GM21737 (cell line): Measurements from ENCODE around the gene SELE.
"Not testable (repeated sequence)": the region's sequence is repeated elsewhere in the genome, so short reads cannot be mapped to it uniquely, and the experiment has no call there.

Experiments used
- ATAC-seq: cut with Tn5 transposase; IDR thresholded peaks from one replicate; pipeline ENCODE4 v1.9.1; 2021; ENCODE audit warnings: mild to moderate bottlenecking, moderate library complexity; ENCODE audit not compliant: unreplicated experiment

Gene SELE

DNA sequence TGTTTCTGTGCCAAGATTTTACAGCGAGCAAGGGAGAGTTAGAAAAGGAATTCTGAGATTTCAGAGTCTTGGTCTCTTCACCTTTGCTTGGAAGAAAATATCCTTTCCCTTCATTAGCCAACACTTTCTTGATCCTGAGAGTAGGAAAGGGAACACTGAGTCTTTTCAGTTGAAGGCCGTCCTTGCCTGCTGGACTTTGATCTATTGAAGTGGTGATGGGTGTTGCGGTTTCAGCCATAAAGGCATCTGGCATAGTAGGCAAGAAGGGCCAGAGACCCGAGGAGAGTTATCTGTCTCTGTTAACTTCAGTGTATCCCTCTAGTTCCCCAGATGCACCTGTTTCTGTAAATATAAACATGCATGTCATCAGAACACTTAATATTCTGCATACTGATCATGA lies 9.7 kb downstream of the SELE start:
- no peak for ATAC-seq

DNA sequence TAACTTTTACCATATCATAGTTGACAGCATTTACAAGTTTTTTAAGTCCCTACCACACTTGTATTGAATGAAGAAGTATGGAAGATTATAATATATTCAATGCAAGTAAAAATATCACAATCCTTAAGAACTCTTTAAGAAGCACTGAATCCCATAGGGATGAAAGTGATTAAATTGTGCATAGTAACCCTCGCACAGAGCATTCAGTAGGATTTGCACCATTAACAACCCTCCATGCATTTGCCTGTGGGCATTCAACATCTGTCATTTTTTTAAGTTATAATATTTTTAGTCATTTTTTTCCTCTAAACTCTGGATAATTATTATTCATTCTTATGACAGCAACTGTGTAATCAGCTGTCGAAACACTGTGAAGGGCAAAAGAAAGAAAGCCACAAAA lies 10.1 kb downstream of the SELE start:
- ATAC-seq, result no peak

DNA sequence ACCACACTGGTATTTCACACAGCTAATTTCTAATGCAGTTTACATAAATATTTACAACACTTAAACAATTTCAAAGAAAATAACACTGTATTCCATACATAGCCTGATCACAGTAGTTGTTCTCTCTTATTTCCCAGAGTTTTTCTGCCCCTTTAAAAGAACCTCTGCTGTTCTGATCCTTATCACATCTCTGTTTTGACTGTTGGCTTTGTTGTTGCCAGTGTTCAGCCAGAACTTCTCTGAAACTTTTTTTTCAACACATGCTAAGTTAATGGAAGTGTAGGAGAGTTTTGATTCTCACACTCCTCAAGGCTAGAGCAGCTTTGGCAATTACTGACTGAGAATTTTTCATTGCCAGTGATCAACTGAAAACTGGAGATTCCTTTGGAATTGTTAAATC lies 11.1 kb downstream of the SELE start:
- ATAC-seq, result no peak

DNA sequence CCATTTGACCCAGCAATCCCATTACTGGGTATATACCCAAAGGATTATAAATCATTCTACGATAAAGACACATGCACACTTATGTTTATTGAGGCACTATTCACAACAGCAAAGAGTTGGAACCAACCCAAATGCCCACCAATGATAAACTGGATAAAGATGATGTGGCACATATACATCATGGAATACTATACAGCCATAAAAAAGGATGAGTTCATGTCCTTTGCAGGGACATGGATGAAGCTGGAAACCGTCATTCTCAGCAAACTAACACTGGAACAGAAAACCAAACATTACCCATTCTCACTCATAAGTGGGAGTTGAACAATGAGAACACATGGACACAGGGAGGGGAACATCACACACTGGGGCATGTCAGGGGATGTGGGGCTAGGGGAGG lies 18.8 kb downstream of the SELE start:
- not testable (repeated sequence) for ATAC-seq

DNA sequence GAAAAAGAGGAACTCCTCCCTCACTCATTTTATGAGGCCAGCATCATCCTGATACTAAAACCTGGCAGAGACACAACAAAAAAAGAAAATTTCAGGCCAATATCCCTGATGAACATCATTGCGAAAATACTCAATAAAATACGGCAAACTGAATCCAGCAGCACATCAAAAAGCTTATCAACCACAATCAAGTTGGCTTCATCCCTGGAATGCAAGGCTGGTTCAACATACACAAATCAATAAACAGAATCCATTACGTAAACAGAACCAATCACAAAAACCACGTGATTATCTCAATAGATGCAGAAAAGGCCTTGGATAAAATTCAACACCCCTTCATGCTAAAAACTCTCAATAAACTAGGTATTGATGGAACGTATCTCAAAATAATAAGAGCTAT lies 20.8 kb downstream of the SELE start:
- not testable (repeated sequence) for ATAC-seq

DNA sequence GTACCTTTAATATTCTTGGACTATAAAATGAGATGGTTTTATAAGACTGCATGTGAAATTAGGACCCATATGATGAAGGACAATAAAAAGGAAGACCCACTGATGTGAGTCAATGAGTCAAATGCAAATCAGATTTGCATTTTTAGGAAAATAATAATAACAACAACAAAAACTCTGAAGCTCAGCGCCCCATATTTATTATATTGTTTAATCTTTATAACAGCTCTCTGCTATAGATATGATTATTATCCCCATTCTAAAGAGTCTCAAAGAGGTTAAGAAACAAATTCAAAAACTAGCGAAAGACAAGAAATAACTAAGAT lies 21.6 kb downstream of the SELE start:
- no peak for ATAC-seq

DNA sequence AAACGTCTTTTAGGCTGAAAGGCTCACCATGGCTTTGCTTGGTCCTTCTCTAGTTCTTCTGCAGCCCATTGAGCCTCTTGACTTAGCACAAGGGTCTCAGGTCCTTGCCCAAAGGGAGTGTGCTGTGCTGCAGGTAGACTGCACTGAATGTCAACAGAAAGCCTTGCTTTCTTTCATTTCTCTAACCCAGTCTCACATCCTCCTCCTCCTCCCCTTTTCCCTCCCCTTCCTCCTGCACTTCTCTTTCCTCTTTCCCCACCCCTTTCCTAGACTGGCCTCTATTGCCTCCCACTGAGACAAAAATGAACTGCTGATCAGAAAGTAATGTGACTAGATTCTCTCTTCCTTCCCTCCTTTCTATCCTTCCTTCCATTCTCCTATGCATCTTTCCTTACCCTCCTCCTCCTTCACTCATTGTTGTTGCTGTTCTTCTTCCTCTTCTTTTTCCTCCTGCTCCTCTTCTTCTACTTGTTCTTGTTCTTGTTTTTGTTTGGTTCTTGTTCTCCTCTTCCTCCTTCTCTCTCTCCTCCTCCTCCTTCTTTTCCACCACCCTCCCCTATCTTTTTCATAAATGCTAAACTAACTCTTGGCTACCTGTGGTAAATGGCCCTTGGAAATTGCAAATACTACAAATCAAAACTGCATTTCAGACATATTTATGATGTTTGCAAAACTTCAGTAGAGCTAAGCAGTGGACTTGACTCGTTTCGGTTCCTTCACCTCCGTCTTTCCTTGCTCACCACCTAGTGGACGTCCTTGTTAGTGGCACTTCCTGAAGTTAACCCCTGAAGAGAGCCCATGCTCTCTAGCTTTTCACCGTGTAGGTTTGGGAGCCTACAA lies 22.2 kb downstream of the SELE start, which contains the start of gene SELL:
Gene SELL (minus strand): TSS at position 152 of the 840 bp plus-strand sequence. CDS start 122 bp downstream, at position 30.
- ATAC-seq, result peak; percentile 79

DNA sequence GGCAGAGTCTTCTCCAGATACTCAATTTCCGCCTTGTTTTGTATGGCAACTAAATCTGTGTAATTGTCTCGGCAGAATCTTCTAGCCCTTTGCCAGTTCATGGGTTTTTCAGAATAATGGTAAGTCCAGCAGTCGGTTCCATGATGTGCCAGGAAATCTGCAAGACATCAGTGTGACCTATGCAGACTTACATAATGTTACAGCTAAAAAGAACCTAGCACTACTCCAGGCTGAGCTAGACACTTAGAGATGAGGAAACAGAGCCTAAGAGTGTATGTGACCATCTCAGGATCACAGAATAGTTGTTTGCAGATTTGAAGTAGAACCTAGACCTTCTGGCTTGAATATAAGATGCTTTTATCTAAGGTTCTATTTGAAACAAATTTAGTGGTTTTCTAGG lies 25.2 kb downstream of the SELE start:
- no peak for ATAC-seq

DNA sequence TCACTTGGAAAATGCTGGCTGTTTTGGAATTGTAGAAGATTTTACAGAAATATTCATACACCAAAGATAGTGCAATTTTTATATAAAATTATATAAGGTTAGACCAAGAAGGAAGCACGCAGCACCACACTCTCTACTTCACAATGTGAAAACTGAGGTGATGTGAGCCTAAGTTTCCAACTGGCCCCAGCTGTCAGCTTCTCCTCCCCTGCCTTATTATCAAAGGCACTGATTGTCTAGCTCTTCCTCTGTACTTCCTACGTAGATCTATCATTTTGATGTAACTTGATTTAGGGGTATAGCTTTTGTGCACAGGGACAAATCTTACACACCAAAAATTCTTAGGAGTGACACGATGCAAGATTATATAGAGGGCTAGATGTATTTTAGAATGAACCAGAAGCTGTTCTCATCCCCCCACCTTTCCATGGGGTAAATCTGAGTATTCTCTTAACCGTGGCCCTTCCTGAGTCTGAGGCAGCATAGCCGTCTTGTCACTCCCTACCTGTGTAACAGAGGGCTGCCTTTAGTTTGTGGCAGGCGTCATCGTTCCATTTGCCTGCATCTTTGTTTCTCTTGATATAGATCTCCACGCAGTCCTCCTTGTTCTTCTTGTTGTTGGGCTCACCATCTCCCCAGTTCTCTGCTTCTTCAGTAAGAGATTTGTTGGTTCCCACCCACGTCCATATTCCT lies 25.8 kb downstream of the SELE start:
- ATAC-seq, result no peak

DNA sequence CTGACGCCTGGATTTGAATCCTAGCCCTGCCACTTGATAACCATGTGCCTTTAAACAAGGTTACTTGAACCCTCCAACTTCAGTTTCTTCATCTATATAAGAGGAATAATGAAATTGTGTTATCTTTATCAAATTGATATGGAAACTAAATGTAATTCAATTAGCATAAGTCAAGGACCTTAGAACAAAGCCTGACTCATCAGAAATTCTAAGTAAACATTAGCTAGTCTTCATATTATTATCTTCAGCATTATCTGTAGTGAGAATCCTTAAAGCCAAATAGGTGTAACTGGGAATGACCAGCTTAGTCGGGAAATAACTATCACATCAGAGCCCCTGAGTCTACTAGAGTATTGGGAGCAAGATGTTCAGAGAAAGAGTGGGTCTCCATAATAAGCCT lies 29.1 kb downstream of the SELE start:
- no peak for ATAC-seq

DNA sequence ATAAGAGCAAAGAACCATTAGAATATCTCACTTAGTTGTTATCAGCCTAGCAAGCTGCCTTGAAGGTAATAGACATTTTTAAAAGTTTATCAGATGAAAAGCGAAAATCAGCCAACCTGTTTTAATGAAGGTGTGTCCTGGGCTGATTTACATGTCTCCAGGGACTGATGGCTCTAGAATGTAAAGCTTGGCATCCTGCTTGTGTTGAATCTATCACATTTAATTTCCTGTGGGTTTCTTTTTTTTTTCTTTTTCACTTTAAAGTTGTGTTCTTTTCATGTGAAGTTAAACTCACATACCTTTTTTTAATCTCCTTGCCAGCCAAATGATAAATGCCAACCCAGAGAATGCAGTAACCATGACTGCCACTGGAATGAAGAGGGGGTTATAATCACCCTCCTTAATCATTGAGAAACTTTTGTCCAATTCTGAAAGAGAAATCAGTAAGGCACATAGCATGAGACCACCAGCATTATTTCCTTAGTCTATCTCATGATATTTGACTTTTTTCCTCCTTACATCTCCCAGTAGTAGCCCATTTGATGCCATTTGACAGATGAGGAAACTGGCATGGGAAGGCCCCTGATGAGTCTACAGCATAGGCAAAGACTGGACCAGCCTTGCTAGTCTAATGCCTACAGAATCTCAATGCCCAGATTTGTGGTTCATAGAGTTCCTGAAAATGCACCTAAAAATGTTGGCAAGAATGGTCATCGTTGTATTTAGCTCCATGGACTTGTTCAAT lies 32.4 kb downstream of the SELE start:
- no peak for ATAC-seq

DNA sequence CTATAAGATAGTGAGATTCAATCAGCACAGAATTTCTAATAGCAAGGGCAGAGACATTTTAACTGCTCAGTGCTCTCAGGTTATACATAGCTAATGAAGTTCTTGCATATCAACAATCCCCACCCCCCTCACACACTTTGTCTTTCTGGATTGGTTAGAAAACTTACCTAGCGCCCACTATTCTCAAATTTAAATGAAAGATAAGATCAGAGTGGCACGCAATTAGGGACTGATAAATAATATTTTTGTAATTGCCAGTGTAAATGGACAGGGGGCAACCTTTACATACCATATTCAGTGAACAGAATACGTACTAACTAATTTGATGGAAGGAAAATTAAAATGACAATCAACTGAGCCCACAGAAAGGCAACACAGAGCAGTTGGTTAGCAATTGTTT lies 34.2 kb downstream of the SELE start:
- ATAC-seq, result no peak

DNA sequence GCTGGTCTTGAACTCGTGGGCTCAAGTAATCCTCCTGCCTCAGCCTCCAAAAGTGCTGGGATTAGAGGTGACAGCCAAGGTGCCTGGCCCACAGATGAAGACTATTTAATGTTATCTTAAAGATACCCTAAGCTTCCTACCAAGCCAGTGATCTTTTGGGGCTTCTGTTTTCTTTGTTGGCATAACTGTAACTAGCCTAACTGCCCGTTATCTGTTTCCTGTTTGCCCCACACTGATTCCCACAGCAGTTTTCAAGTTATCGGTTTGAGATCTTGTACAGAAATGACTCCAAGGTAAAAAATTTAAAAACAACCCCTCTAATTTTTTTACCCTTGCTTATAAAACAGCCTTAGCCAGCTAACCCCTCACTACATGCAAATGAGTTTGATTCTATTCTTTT lies 34.9 kb downstream of the SELE start:
- no peak for ATAC-seq

DNA sequence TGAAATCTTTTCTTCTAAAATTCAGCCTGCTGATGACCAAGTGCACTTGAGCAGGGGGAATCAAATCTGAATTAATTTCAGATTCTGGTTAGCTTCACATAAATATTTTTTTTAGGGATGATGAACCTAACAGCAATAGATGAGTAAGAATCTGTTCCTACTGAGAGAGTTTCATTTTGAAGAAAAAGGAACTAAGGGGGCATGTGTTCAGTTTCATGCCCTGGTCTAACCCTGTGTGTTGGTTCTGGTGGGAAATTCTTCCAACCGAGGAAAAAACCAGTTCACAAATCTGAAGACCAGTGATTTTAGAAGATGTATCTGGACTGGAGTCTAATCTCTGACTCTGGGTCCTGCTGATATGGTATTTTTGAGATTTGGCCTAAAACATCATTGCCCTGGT lies 36.1 kb downstream of the SELE start:
- ATAC-seq, result no peak

DNA sequence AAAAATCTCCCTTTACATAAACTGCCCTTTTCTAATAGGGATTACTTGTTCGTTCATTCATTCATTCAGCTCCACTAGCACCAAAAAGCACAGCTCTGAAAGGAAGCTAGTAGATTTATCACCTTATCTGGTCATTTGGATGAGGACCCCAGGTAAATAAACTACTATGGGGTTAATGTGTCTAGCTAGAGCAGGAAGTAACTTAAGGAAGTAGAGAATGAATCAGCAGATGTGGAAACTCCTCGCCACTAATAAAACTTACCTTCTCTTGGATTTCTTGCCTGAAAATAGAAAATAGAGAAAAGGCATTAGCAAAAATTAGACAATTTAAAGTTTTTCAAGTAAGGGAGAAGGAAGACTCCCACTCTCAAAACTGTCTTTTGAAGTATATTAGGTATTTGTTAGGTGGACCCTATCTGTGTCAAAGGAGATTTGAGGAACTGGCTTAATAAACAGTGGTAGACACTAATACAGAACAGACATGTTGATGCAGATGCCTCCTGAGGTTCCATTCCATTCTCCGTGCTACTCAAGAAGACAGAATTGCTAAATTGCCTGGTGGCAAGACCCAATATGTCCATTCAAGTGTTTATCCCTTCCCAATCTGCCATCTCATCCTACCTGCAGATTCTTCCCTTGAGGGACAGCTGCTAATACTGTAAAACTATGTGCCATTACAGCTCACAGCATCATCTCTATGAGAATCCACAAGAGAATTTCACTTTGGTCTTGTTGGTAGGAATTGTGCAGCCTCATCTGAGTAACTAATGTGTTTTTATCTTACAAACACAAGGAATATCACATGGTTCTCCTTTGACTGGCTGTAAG lies 37.4 kb downstream of the SELE start:
- ATAC-seq, result no peak

DNA sequence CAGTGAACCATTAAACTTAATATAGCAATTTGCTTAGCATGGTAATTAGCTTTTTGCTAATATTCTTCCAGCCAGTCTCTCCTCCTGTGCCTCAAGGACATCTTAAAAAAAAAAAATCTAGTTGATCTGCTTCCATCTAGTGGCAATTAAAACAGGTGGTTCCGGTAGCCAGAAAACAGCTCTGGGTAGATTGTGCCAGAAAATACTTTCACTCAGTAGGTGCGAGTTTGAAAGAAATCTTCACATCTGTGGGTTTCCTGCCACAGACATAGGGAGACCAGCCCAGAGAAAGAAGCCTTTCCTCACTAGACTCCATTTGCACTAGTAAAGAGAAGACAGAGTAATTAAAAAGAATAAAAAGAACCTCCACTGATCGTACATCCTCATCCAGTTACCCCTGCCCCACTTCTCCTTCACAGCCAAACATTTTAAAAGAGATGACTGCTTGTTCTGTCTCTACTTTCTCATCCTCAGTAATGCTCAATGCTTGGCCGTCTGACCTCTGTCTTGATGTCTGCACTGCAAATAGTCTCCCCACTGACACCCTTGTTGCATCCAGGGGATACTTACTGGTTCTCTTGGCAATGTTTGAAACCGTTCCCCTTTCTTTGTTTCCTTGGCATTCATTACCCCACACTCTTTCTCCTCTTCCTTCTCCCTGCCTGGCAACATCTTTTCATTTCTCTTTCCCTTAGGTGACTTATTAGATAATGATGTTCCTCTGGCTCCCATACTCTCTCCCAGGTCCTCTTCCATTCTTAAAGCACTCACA lies 39.4 kb downstream of the SELE start:
- ATAC-seq, result peak; percentile 37

DNA sequence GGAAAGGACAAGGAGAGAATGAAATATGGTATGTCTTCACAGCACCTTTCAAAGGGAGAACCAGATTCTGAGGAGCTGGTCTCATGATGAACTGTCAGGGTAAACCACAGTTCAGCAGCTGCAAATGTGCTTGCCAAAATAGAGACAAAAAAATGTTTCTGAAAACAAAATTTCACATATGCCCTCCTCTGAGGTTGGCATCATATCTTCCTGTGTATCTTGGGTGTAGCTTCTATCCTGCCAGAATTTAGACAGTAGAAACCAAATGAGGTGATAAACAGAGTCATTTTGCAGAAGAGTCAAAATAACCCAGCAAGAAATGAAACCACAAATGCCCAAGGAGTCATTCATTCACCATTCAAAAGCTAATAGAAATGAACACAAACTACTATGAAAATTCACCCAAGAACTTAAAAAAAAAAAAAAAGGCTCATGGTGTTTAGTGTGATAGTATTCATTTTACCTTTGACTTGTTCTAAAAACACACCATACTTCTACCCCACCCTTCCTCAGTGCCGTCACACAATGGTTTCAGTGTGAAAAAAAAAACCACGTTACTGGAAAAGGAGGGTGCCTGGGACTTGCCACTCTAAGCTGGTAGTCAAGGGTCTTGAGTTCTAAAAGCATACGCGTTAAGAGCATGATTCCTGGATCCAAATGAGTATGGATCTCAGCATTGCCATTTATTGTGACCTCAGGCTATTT lies 41.0 kb downstream of the SELE start:
- no peak for ATAC-seq

DNA sequence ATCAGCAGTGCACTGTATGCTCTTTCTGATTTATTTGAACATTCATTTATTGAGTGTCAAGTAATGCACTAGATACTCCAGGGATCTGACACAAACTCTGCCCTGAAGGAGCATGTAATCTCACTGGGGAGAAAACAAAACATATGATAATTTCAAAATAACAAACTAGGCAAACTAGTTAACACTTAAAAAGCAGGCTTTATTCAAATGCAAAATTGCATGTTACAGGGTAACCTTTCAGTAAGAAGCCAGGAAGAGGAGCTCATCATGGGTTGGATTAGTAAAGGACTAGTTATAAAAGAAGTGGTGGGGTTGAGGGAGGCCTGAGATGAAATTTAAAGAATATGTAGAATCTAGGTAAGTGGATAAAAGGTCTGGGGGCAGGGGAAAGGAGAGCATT lies 43.4 kb downstream of the SELE start:
- no peak for ATAC-seq

DNA sequence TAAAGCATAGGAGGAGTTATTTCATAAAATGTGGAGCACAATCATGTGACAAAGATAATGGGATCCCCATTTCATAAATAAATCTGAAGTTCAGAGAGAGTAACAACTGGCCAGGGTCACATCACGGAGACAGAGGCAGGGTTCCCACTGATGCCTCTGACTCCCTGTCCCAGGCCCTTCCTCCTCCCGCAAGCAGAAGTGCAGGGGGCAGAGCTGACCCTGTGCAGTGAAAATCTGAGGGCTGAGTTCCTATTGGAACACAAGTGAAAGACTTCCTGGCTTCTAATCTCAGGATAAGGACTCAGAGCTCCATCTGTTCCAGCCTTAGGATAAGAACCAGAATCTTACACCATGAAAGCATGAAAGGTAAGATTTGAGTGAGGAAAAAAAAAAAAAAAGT lies 44.5 kb downstream of the SELE start:
- ATAC-seq, result no peak

DNA sequence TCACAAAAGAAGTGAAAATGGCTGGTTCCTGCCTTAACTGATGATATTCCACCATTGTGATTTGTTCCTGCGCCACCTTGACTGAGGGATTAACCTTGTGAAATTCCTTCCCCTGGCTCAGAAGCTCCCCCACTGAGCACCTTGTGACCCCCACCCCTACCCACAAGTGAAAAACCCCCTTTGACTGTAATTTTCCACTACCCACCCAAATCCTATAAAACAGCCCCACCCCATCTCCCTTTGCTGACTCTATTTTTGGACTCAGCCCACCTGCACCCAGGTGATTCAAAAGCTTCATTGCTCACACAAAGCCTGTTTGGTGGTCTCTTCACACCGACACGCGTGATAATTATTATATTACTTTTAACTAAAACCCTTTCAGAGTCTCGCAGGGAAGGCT lies 45.5 kb downstream of the SELE start:
- ATAC-seq, result not testable (repeated sequence)
